GM10248 (cell line): ENCODE results near the gene CNIH3.

Experiments
- CTCF ChIA-PET: fragments of 300-600 bp; sonication (Branson Sonifier 250); formaldehyde crosslinking; extraction: SDS; loops from one replicate; lab custom pipeline; 2021; ENCODE audit warnings: antibody characterized with exemption; lab: Yijun Ruan, JAX
- POLR2A ChIA-PET: fragments of 350-650 bp; sonication (Branson Sonifier 250); formaldehyde crosslinking; extraction: SDS; loops from one replicate; lab custom pipeline; 2020; ENCODE audit warnings: antibody characterized with exemption; lab: Yijun Ruan, JAX
- DNase-seq: peaks from one replicate; pipeline ENCODE4 v3.0.0; 2012; ENCODE audit errors: extremely low spot score
- TF ChIP-seq, protein P1 (sequence below): IDR thresholded peaks from 2 replicates; pipeline ENCODE4 v1.5.1; 2012; ENCODE audit warnings: mild to moderate bottlenecking, low read depth; ENCODE audit errors: extremely low read depth, missing control alignments, control extremely low read depth

Gene CNIH3

DNA sequence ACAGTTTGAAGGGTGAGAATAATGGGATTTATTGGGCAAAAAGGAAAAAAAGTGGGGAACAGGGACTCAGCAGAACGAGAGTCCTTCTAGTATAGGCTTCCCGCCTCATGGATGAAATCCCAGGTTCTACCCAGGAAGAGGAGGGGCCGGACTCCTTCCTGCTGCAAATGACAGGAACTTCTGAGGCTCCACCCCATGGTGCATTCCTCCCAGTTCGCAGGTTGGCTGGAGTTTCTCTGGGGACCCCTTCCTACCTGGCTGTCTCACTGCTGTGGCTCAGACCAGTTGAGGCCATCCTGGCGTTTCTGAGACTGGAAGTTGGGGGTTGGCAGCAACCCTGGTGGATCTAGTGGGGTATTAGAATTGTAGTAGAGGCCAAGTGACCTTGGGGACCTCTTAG is 27.5 kb downstream of the CNIH3 start:
- CTCF ChIA-PET, result interaction anchor here (0.7 to 10.0 kb wide), 27 partner anchors 8 to 280 kb away, joined by 3 to 101 read pairs (median 4); no protein-coding TSS in a partner anchor
- POLR2A ChIA-PET, result no interaction called here
- TF ChIP-seq, protein P1, sequence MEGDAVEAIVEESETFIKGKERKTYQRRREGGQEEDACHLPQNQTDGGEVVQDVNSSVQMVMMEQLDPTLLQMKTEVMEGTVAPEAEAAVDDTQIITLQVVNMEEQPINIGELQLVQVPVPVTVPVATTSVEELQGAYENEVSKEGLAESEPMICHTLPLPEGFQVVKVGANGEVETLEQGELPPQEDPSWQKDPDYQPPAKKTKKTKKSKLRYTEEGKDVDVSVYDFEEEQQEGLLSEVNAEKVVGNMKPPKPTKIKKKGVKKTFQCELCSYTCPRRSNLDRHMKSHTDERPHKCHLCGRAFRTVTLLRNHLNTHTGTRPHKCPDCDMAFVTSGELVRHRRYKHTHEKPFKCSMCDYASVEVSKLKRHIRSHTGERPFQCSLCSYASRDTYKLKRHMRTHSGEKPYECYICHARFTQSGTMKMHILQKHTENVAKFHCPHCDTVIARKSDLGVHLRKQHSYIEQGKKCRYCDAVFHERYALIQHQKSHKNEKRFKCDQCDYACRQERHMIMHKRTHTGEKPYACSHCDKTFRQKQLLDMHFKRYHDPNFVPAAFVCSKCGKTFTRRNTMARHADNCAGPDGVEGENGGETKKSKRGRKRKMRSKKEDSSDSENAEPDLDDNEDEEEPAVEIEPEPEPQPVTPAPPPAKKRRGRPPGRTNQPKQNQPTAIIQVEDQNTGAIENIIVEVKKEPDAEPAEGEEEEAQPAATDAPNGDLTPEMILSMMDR, result no peak
- DNase-seq, result no peak

DNA sequence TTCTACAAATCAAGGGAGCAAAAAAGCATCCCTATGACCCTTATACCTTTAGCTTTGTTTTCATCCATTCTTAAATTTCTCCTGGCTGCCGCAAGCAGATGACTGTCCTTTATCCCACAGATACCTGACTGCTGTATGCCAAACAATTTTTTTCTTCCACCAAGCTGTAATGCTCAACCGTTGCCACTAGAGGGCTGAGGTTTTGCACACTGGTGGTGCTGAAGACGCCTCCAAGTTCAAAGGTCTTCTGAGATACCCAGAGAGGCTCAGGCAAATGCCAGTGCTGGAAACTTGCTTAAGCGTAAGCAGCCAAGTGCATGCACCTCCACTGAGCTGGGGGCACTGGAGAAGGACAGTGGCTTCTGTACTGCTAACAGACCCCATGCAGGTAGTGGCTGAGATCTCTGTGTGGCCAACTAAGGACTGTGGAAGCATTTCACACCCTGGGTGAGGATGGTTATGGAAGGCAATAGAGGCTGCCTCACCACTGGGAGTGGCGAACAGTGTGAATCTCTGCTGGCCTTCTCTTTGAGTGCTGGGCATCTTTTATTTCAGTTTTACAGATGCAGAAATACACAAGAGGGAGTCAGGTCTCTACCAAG is 28.5 kb downstream of the CNIH3 start:
- TF ChIP-seq, protein P1, result peak; percentile 91

DNA sequence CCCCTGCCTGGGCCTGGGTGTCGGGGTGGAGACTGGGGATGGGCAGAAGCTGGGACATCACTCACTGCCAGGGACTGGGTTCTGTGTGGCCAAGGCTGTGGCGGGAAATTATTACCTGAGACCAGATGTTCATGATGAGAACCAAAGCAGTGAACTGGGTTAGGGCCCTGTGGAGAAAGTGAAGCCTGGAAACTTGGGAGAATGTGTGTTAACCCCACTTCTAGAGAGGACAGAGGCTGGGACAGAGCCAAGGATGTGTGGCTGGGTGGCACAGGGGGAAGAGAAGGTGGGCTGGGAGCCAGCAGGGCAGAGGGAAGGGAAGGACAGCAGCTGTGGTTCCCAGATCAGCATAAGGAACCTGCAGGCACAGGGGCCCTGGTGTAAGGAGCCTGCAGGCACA is 31.3 kb downstream of the CNIH3 start:
- ChIA-PET POLR2A (no interaction called here), CTCF (interaction anchor here (1.1 kb wide), 1 partner anchor 282 kb away, joined by 3 read pairs; the partner anchor contains the start of gene DNAH14)
- TF ChIP-seq, protein P1, result no peak
- DNase-seq, result no peak

More for the DNA sequence above, 28.5 kb downstream of the CNIH3 start:
- POLR2A ChIA-PET, result no interaction called here
- peak; percentile 75 for DNase-seq
- CTCF ChIA-PET, result interaction anchor here (0.6 to 10.0 kb wide), 33 partner anchors 8 to 279 kb away, joined by 3 to 101 read pairs (median 4); no protein-coding TSS in a partner anchor

DNA sequence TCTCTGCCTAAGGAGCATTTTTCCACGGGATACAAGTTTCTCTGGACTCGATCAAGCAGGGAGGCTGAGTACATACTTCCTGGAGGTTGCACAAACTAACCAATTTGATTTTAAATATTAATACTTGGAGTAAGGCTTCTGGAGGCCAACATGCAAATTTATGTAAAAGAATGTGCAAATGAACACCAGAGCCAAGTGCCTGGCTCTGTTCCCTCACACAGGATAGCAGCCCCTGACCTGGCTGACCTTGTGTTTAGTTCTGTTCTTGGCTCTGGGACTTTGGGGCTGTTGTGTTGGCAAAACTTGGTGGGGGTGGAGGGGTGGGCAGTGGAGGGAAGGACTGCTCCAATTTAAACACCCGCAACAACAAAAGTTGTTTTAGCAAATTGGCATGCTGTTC is 34.2 kb downstream of the CNIH3 start:
- CTCF ChIA-PET, result interaction anchor here (1.4 to 1.8 kb wide), 2 partner anchors 9 to 272 kb away, joined by 4 read pairs; no protein-coding TSS in a partner anchor
- DNase-seq, result no peak
- POLR2A ChIA-PET, result no interaction called here
- TF ChIP-seq, protein P1, result no peak

DNA sequence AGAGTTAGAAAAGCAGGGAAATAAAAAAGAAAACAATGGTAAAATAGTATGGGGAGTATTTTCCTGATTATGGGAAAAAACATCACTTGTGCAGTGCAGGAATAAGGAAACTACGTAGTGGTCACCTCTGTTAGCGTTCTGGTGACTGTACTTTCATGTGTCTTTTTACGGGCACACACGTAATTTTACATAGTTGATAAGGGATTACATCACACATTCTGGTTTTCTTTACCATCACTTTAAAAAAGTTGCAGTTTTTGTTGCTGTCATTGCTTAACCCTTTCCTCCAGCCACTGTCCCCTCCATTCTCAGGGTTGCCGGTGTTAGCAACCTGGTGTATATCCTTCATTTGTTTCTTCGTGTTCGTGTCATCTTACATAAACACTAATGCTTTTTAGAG is 35.1 kb downstream of the CNIH3 start:
- TF ChIP-seq, protein P1, result no peak
- DNase-seq, result no peak
- ChIA-PET POLR2A (no interaction called here), CTCF (no interaction called here)

DNA sequence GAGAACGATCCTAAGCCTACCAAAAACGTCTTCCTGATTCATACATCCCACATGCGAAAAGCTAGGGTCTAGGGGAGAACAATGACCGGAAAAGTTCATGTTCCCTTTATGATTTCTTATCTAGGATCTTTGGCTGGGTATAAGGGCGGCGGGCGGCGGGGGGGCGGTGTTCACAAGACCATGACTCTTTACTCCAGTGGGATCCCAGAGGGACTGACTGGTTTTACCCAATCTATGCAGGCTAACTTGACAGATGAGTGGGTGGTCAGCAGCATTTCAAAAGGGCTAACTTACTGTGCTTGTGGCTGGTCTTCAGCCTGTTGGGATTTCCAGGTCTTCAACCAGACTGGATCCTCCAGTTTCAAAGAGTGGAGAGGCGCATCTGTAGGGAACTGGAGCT is 40.3 kb downstream of the CNIH3 start:
- ChIA-PET CTCF (no interaction called here), POLR2A (no interaction called here)

More for the DNA sequence above, 40.3 kb downstream of the CNIH3 start:
- DNase-seq, result no peak
- TF ChIP-seq, protein P1, result no peak
